Measurements from ENCODE around the gene SPTBN4. TPM values are rescaled to one million over a fixed set of nuclear protein-coding genes. Genes with fewer than 3 reads are reported as not detected.

The SPTBN4 gene
- total and polyA plus RNA-seq, 10 of the 15 experiments (the other 5 are each of a cell fraction or from before 2014, with no cell fraction given) = 0.04 to 1.1 (median 0.34) TPM; not detected in 1

DNA sequence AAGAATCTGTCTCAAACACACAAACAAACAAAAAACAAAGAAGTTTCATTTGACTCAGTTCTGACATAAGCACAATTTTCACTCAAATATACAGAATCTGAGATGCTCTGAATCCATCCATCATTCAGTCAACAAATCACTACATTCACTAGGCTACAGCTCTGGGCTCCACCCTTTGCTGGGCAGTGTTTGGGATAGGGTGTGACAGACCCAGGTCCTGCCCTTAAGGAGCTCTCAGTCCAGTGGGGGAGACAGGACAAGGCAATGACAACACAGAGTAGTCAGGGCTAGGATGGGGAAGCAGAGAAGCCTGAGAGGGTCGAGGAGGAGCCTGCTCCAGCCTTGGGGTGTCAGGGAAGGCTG lies 45.3 kb downstream of the SPTBN4 start (continued):
- no peak for TF ChIP-seq PBX3 (IDR thresholded peaks at IDR 0.05; ENCODE audit: insufficient replicate concordance, low read depth, low read length)

- in situ Hi-C loops (cut with MboI) (no loop called here), intact Hi-C loops (cut with micrococcal nuclease; ENCODE audit: unreplicated experiment) (no loop called here)
- Histone ChIP-seq H3K4me2 (ENCODE audit: control insufficient read depth, insufficient read depth) (no peak overlapping the region), H3K36me3 (ENCODE audit: control insufficient read depth in 2 of 2, insufficient read depth in 2 of 2, low read length in 1 of 2) (no peaks in the 10 kb centered on the region), H3K9ac (ENCODE audit: control insufficient read depth, insufficient read depth, low read length) (no peak overlapping the region), H2AFZ (ENCODE audit: control insufficient read depth, low read depth, low read length) (no peak overlapping the region), H3K4me1 (ENCODE audit: control insufficient read depth, insufficient read depth, low read length) (no peaks in the 10 kb centered on the region), H3K79me2 (ENCODE audit: control insufficient read depth, insufficient read depth, low read length) (no peaks in the 10 kb centered on the region), H3K27me3 (replicated peaks in 1 of 2; ENCODE audit: control insufficient read depth in 2 of 2, insufficient read depth in 2 of 2, low read length in 1 of 2) (peaks cover 5 to 7% of the 10 kb centered on the region in 2 experiments; a peak in 3 of 4 replicates), H4K20me1 (ENCODE audit: control insufficient read depth, insufficient read depth) (no peaks in the 10 kb centered on the region), H3K9me3 (replicated peaks; ENCODE audit: control insufficient read depth, insufficient read depth, low read length) (no peaks in the 10 kb centered on the region), H3K4me3 (no peak overlapping the region), H3K27ac (ENCODE audit: control insufficient read depth, insufficient read depth) (no peak overlapping the region)
- no peak for FAIRE-seq
- DNase-seq (ENCODE audit: low read depth, low spot score) = no peak
- WGBS (ENCODE audit: insufficient coverage, insufficient replicate concordance, low lambda C conversion rate, missing lambda C conversion rate) = 34% methylated on average over 70 of the region's 105 CpGs
- ATAC-seq = no peak
- SMC1A ChIA-PET (ENCODE audit: uncharacterized antibody, unreplicated experiment) = no interaction called here
- RAD21 ChIA-PET (ENCODE audit: unreplicated experiment) = no interaction called here
- POLR2A ChIA-PET = no interaction called here
- no TSS peak for BruUV-seq (replicated peaks)
- CTCF ChIA-PET = no interaction called here
- TF ChIP-seq BCLAF1 (IDR thresholded peaks at IDR 0.05) (no peak), NFXL1 (IDR thresholded peaks at IDR 0.05; ENCODE audit: borderline replicate concordance) (no peak), NKRF (conservative IDR thresholded peaks at IDR 0.05) (no peak), CTCF (IDR thresholded peaks at IDR 0.05 in 2 of 3, conservative IDR thresholded peaks at IDR 0.05 in 1 of 3; ENCODE audit: control insufficient read depth in 2 of 3, extremely low read depth in 1 of 3, insufficient read depth in 1 of 3, low read depth in 3 of 3, low read length in 3 of 3) (no peak), POLR2AphosphoS2 (IDR thresholded peaks at IDR 0.05; ENCODE audit: low read depth, low read length) (no peak), NBN (IDR thresholded peaks at IDR 0.05) (no peak), TCF3 (IDR thresholded peaks at IDR 0.05; ENCODE audit: borderline replicate concordance, insufficient read depth, low read depth, low read length) (no peak), HCFC1 (IDR thresholded peaks at IDR 0.05; ENCODE audit: low read length) (no peak)
These were observed 45.9 kb downstream of the SPTBN4 start for GRCh38 chr19:40512473-40513344.
